ENCODE measurements around the gene C11orf58.

Gene C11orf58

GRCh38 chr11:16738193-16738946 lies at the start of gene C11orf58:
Gene C11orf58 (plus strand): TSS chr11:16738647. CDS start chr11:16738779, 132 bp downstream.
- peak within 1 kb of the TSS; percentile 92 for H3K4me3 ChIP-seq (ENCODE audit: low read length)
- TF ChIP-seq, protein P1, sequence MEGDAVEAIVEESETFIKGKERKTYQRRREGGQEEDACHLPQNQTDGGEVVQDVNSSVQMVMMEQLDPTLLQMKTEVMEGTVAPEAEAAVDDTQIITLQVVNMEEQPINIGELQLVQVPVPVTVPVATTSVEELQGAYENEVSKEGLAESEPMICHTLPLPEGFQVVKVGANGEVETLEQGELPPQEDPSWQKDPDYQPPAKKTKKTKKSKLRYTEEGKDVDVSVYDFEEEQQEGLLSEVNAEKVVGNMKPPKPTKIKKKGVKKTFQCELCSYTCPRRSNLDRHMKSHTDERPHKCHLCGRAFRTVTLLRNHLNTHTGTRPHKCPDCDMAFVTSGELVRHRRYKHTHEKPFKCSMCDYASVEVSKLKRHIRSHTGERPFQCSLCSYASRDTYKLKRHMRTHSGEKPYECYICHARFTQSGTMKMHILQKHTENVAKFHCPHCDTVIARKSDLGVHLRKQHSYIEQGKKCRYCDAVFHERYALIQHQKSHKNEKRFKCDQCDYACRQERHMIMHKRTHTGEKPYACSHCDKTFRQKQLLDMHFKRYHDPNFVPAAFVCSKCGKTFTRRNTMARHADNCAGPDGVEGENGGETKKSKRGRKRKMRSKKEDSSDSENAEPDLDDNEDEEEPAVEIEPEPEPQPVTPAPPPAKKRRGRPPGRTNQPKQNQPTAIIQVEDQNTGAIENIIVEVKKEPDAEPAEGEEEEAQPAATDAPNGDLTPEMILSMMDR (conservative IDR thresholded peaks at IDR 0.05; ENCODE audit: low read depth, low read length): peak; percentile 9
- peak; percentile 85 for DNase-seq (ENCODE audit: low read depth)

DNA sequence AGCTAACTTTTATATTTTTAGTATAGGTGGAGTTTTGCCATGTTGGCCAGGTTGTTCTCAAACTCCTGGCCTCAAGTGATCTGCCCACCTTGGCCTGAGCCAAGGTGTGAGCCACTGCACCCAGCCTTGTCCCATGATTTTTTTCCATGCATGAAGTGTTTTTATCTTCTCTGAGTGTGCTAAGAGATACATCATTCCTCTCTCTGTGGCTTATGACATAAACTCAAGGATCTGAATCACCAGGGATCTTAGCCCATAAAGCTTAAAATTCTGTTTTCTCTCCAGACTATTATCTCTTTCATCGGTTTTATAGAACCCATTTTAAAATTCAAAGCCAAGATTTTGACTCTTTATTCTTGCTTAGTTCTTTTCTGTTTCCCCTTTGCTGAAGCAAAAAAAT lies 48.4 kb upstream of the C11orf58 start:
- DNase-seq (ENCODE audit: low read depth): no peak
- H3K4me3 ChIP-seq (ENCODE audit: low read length): no peak overlapping the region
- TF ChIP-seq, protein P1 (conservative IDR thresholded peaks at IDR 0.05; ENCODE audit: low read depth, low read length): no peak

DNA sequence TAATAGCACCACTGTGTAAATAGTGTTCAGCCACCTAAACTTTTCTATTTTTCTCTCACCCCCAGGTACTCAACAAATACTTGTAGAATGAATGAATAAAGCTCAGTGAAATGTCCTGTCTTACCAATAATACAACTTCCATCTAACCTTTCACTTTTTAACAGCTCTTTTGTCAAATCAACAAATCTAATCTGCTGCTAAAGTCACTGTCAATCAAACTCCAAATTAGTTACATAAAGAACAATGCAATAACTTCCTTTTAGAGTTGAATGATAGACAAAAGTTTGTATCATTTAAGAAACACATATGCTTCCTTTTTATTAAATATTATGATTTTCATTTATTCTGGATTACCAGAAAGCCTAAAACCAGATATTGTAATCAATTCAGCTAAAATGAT lies 34.7 kb upstream of the C11orf58 start:
- TF ChIP-seq, protein P1 (conservative IDR thresholded peaks at IDR 0.05; ENCODE audit: low read depth, low read length): no peak
- H3K4me3 ChIP-seq (ENCODE audit: low read length): no peak overlapping the region
- no peak for DNase-seq (ENCODE audit: low read depth)

- TF ChIP-seq, protein P1 (conservative IDR thresholded peaks at IDR 0.05; ENCODE audit: low read depth, low read length): no peak
- DNase-seq (ENCODE audit: low read depth): no peak
- H3K4me3 ChIP-seq (ENCODE audit: low read length): no peak overlapping the region
These were observed 24.9 kb upstream of the C11orf58 start for GRCh38 chr11:16713594-16713993.

DNA sequence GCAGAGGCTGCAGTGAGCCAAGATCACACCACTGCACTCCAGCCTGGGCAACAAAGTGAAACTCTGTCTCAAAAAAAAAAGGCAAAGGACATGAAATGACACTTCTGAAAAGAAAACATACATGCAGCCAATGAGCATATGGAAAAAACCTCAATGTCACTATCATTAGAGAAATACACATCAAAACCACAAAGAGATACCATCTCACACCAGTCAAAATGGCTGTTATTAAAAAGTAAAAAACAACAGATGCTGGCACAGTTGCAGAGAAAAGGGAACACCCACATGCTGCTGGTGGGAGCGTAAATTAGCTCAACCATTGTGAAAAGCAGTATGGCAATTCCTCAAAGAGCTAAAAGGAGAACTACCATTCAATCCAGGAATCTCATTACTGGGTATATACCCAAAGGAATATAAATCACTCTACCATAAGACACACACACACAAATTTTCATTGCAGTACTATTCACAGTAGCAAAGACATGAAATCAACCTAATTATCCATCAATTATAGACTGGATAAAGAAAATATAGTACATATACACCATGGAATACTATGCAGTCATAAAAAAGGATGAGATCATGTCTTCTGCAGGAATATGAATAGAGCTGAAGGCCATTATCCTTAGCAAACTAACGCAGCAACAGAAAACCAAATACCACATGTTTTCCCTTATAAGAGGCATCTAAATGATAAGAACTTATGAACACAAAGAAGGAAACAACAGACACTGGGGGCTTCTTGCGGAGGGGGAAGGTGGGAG lies 15.7 kb upstream of the C11orf58 start:
- TF ChIP-seq, protein P1 (conservative IDR thresholded peaks at IDR 0.05; ENCODE audit: low read depth, low read length): no peak
- H3K4me3 ChIP-seq (ENCODE audit: low read length): no peak overlapping the region
- no peak for DNase-seq (ENCODE audit: low read depth)

GRCh38 chr11:16727806-16728205 lies 10.6 kb upstream of the C11orf58 start:
- no peak for DNase-seq (ENCODE audit: low read depth)
- TF ChIP-seq, protein P1 (conservative IDR thresholded peaks at IDR 0.05; ENCODE audit: low read depth, low read length): no peak

More at GRCh38 chr11:16727806-16728205, 10.6 kb upstream of the C11orf58 start:
- H3K4me3 ChIP-seq (ENCODE audit: low read length): no peak overlapping the region
